B cell (primary cell): Measurements from ENCODE around the gene IPP.

Source experiments
- EZH2 ChIP-seq: IDR thresholded peaks from 2 replicates; pipeline ENCODE4 v1.6.1; 2012; ENCODE audit warnings: borderline replicate concordance, low read depth, mild to moderate bottlenecking, moderate library complexity, low read length; ENCODE audit not compliant: insufficient read depth, poor library complexity, severe bottlenecking
- TF ChIP-seq, protein P1 (sequence below): fragments of 200-600 bp; IDR thresholded peaks from one replicate; pipeline ENCODE4 v1.8.0; 2022; ENCODE audit warnings: antibody characterized with exemption, mild to moderate bottlenecking

DNA sequence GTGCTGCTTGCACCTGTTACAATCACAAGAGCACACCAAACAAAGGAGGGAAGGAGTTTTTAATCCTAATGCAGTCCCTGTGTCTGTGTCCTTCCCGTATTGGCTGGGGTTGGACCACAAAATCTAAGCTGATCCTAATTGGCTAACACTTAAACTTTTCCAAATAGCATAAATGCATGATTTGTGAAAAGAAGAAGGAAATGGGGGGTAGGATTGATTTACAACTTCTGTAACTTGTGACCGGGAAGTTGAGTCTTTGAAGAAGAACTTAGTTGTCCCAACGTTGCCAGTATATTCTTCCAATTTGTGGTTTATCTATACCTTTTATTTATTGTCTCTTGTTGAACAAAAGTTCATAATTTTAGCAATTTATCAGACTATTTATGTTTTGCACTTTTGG, 11.8 kb upstream of the IPP start:
- TF ChIP-seq, protein P1, sequence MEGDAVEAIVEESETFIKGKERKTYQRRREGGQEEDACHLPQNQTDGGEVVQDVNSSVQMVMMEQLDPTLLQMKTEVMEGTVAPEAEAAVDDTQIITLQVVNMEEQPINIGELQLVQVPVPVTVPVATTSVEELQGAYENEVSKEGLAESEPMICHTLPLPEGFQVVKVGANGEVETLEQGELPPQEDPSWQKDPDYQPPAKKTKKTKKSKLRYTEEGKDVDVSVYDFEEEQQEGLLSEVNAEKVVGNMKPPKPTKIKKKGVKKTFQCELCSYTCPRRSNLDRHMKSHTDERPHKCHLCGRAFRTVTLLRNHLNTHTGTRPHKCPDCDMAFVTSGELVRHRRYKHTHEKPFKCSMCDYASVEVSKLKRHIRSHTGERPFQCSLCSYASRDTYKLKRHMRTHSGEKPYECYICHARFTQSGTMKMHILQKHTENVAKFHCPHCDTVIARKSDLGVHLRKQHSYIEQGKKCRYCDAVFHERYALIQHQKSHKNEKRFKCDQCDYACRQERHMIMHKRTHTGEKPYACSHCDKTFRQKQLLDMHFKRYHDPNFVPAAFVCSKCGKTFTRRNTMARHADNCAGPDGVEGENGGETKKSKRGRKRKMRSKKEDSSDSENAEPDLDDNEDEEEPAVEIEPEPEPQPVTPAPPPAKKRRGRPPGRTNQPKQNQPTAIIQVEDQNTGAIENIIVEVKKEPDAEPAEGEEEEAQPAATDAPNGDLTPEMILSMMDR, result no peak
- no peak for TF ChIP-seq EZH2
